ENCODE data around the gene SELENBP1. TPM values are rescaled to one million over a fixed set of nuclear protein-coding genes. Genes with fewer than 3 reads are reported as not detected.

SELENBP1 gene
- total and polyA plus RNA-seq, 11 donors: 14.3 to 97.8 (median 37.9) TPM

- DNase-seq (no peak), ATAC-seq (no peak)
- no peak overlapping the region for H3K27ac ChIP-seq
- peaks cover 0 to 49% (median 33%) of the 10 kb centered on the region in 9 donors for H3K36me3 ChIP-seq
- WGBS, 4 donors: 74 to 84% (median 78%) methylated on average over 6 of the region's 6 CpGs
- no peak overlapping the region for H3K4me3 ChIP-seq
- H3K27me3 ChIP-seq: no peaks in the 10 kb centered on the region
- intact Hi-C loops (cut with DNase I): loop anchor here in 7 of 10 donors (2.0 to 10.0 kb wide), 5 partner anchors 42 to 149 kb away; partner anchors contain the start of genes PIP5K1A (in 5 of the 7), PSMB4 (in 2 of the 7) and VPS72 (in 1 of the 7)
- no peaks in the 10 kb centered on the region for H3K9me3 ChIP-seq
- TF ChIP-seq POLR2A (IDR thresholded peaks at IDR 0.05): no peak
- TF ChIP-seq, protein P1, sequence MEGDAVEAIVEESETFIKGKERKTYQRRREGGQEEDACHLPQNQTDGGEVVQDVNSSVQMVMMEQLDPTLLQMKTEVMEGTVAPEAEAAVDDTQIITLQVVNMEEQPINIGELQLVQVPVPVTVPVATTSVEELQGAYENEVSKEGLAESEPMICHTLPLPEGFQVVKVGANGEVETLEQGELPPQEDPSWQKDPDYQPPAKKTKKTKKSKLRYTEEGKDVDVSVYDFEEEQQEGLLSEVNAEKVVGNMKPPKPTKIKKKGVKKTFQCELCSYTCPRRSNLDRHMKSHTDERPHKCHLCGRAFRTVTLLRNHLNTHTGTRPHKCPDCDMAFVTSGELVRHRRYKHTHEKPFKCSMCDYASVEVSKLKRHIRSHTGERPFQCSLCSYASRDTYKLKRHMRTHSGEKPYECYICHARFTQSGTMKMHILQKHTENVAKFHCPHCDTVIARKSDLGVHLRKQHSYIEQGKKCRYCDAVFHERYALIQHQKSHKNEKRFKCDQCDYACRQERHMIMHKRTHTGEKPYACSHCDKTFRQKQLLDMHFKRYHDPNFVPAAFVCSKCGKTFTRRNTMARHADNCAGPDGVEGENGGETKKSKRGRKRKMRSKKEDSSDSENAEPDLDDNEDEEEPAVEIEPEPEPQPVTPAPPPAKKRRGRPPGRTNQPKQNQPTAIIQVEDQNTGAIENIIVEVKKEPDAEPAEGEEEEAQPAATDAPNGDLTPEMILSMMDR (IDR thresholded peaks at IDR 0.05): no peak
- peaks cover 0 to 34% (median 11%) of the 10 kb centered on the region in 12 donors for H3K4me1 ChIP-seq
Measured at GRCh38 chr1:151344291-151344690, 28.2 kb downstream of the SELENBP1 start.

GRCh38 chr1:151343587-151343986 is 28.9 kb downstream of the SELENBP1 start:
- Histone ChIP-seq H3K27me3 (no peaks in the 10 kb centered on the region), H3K9me3 (no peaks in the 10 kb centered on the region), H3K36me3 (peaks cover 0 to 49% (median 33%) of the 10 kb centered on the region in 9 donors), H3K4me1 (peaks cover 0 to 34% (median 11%) of the 10 kb centered on the region in 12 donors), H3K4me3 (no peak overlapping the region), H3K27ac (no peak overlapping the region)
- no peak for ATAC-seq
- 75 to 86% (median 82%) methylated on average over 9 of the region's 9 CpGs for WGBS, 4 donors
- TF ChIP-seq, protein P1 (IDR thresholded peaks at IDR 0.05): no peak
- no peak for TF ChIP-seq POLR2A (IDR thresholded peaks at IDR 0.05)
- no peak for DNase-seq
- intact Hi-C loops (cut with DNase I): loop anchor here in 6 of 10 donors (5.0 to 10.0 kb wide), 4 partner anchors 41 to 149 kb away; partner anchors contain the start of genes PIP5K1A (in 5 of the 6), PSMB4 (in 2 of the 6) and VPS72 (in 1 of the 6)

DNA sequence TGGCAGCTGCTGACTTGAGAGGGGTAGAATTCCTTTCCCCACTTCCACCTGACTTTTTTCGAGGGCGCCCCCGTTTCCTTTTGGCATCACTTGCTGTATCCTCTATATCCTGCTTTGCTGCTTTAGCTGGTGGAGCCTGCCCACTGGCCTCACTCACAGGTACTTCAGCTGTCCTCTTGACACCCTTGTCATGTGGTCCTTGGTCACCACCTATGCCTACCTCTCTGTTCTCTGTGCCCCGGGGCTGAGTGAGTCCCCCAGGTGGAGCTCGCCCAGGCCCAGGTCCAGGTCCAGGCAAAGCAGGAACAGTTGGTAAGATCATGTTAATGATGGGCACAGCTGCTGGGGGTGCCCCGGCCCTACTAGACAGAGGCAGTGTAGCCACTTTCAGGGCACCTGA is 29.9 kb downstream of the SELENBP1 start:
- TF ChIP-seq, protein P1 (IDR thresholded peaks at IDR 0.05): no peak
- intact Hi-C loops (cut with DNase I): loop anchor here in 6 of 10 donors (5.0 to 10.0 kb wide), 4 partner anchors 40 to 148 kb away; partner anchors contain the start of genes PIP5K1A (in 5 of the 6), PSMB4 (in 2 of the 6) and VPS72 (in 1 of the 6)
- Histone ChIP-seq H3K4me1 (peaks cover 0 to 30% (median 11%) of the 10 kb centered on the region in 12 donors), H3K4me3 (no peak overlapping the region), H3K27ac (no peak overlapping the region), H3K9me3 (no peaks in the 10 kb centered on the region), H3K36me3 (peaks cover 0 to 49% (median 33%) of the 10 kb centered on the region in 9 donors), H3K27me3 (no peaks in the 10 kb centered on the region)
- WGBS, 4 donors: 82 to 92% (median 88%) methylated on average over 6 of the region's 6 CpGs
- ATAC-seq (no peak), DNase-seq (no peak)

DNA sequence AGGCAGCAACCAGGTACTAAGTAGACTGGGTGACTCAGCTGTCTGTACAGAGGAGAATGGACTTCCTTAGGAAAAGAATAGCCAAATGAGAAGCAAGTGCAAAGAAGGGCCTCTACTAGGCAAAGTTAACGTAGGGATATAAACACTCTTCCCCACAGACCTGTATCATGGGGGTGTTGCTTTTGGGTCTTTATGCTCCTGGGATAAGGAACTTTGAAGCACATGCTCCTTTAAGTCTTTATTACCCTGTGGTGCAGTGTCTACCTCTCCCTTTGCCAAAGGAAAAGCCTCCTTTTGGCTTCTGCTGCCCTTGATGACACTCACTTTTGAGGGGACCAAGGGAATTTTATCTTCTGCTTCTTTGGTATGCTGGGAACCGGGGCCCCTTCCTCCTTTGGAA is 30.5 kb downstream of the SELENBP1 start:
- Histone ChIP-seq H3K27ac (peak overlapping the region in 1 of 12 donors; percentile 54), H3K27me3 (no peaks in the 10 kb centered on the region), H3K36me3 (peaks cover 0 to 49% (median 33%) of the 10 kb centered on the region in 9 donors), H3K4me1 (peaks cover 0 to 29% (median 10%) of the 10 kb centered on the region in 12 donors), H3K4me3 (no peak overlapping the region), H3K9me3 (no peaks in the 10 kb centered on the region)
- intact Hi-C loops (cut with DNase I): loop anchor here in 6 of 10 donors (5.0 to 10.0 kb wide), 4 partner anchors 40 to 147 kb away; partner anchors contain the start of genes PIP5K1A (in 5 of the 6), PSMB4 (in 2 of the 6) and VPS72 (in 1 of the 6)
- TF ChIP-seq, protein P1 (IDR thresholded peaks at IDR 0.05): no peak
- no peak for TF ChIP-seq POLR2A (IDR thresholded peaks at IDR 0.05)
- ATAC-seq (no peak), DNase-seq (no peak)
- 89 to 97% (median 90%) methylated on average over 2 of the region's 2 CpGs for WGBS, 4 donors
